Measurements from ENCODE around the gene CCDC13. TPM values are rescaled to one million over a fixed set of nuclear protein-coding genes. Genes with fewer than 3 reads are reported as not detected.

Gene CCDC13
- total RNA-seq, 1 donor from 2014 or later: not detected

DNA sequence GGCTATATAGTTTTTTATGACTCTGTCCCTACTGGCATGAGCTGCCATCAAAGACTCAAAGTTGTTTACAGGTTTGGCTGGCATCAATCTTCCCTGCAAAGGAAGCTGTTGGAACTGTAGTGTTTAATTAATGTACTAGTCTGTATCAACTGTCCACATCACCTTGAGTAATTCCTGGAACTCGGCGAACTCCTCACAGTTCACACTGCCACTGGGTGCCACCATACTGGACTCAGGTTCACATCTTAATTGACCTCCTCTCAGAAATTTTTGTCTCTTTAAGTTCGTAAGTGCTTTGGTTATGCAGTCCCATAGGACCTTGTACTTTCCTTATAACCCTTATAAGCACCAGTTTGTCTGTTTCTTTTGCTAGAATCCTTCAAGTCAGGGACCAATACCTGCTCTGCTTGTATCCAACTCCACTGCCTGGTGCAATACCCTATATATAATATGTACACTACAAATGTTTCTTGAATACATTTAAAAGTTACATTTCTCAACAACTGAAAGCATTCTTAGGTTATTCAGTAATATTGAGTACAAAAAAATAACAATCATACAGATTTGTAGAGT, 28.1 kb upstream of the CCDC13 start:
- H3K4me1 Mint-ChIP-seq: peaks cover 29% of the 10 kb centered on the region
- peaks cover 55% of the 10 kb centered on the region for H3K79me2 ChIP-seq (ENCODE audit: low read depth)

DNA sequence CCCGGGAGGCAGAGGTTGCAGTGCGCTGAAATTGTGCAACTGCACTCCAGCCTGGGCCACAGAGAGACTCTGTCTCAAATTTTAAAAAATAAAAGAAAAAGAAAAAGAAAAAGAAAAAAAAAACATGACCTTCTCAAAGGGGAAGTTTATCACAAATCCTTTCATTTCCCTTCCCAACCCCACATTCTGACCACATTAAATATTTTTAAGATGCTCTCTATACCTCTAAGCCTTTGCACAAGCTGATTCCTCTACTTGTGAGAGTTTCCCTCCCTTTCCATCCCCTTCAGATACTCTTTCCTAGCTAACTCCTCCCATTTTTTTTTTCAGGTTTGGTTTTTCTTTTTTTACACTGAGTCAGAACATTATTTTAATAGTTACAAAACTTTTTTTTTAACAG, 27.2 kb upstream of the CCDC13 start:
- H3K4me3 Mint-ChIP-seq: no peak overlapping the region
- peaks cover 7% of the 10 kb centered on the region for H4K20me1 ChIP-seq (ENCODE audit: low read depth)
- no peaks in the 10 kb centered on the region for H3K36me3 ChIP-seq
- no peak overlapping the region for H3K27ac ChIP-seq
- peaks cover 23% of the 10 kb centered on the region for H3K36me3 Mint-ChIP-seq
- H3K27ac Mint-ChIP-seq: no peak overlapping the region
- H3K4me2 ChIP-seq: no peak overlapping the region
- H3K9me3 ChIP-seq (ENCODE audit: low read depth): no peaks in the 10 kb centered on the region
- no peak for DNase-seq (ENCODE audit: low spot score)
- peaks cover 18% of the 10 kb centered on the region for H3K4me1 ChIP-seq
- no peak overlapping the region for H3K9ac ChIP-seq
- peaks cover 22% of the 10 kb centered on the region for H3K4me1 Mint-ChIP-seq
- peaks cover 7% of the 10 kb centered on the region for H3K27me3 ChIP-seq
- peaks cover 2% of the 10 kb centered on the region for H3K9me3 Mint-ChIP-seq
- H3F3A ChIP-seq (ENCODE audit: low read depth): peaks cover 20% of the 10 kb centered on the region
- no peak overlapping the region for H3K4me3 ChIP-seq
- peaks cover 64% of the 10 kb centered on the region for H3K79me2 ChIP-seq (ENCODE audit: low read depth)
- no peak overlapping the region for H2AFZ ChIP-seq (replicated peaks)
- TF ChIP-seq, protein P1, sequence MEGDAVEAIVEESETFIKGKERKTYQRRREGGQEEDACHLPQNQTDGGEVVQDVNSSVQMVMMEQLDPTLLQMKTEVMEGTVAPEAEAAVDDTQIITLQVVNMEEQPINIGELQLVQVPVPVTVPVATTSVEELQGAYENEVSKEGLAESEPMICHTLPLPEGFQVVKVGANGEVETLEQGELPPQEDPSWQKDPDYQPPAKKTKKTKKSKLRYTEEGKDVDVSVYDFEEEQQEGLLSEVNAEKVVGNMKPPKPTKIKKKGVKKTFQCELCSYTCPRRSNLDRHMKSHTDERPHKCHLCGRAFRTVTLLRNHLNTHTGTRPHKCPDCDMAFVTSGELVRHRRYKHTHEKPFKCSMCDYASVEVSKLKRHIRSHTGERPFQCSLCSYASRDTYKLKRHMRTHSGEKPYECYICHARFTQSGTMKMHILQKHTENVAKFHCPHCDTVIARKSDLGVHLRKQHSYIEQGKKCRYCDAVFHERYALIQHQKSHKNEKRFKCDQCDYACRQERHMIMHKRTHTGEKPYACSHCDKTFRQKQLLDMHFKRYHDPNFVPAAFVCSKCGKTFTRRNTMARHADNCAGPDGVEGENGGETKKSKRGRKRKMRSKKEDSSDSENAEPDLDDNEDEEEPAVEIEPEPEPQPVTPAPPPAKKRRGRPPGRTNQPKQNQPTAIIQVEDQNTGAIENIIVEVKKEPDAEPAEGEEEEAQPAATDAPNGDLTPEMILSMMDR (IDR thresholded peaks at IDR 0.05): no peak
- TF ChIP-seq EZH2phosphoT487 (IDR thresholded peaks at IDR 0.05): no peak
- TF ChIP-seq EZH2 (IDR thresholded peaks at IDR 0.05): no peak
- no peaks in the 10 kb centered on the region for H3K27me3 Mint-ChIP-seq (ENCODE audit: insufficient read depth, low read depth)

More for the DNA sequence above, 28.1 kb upstream of the CCDC13 start:
- Histone ChIP-seq H3K4me1 (peaks cover 18% of the 10 kb centered on the region), H3K9ac (no peak overlapping the region), H3K9me3 (ENCODE audit: low read depth) (no peaks in the 10 kb centered on the region), H4K20me1 (ENCODE audit: low read depth) (peaks cover 7% of the 10 kb centered on the region), H3K27me3 (peaks cover 15% of the 10 kb centered on the region), H3K27ac (no peak overlapping the region), H3F3A (ENCODE audit: low read depth) (peaks cover 21% of the 10 kb centered on the region), H2AFZ (replicated peaks) (no peak overlapping the region), H3K4me2 (no peak overlapping the region), H3K36me3 (no peaks in the 10 kb centered on the region), H3K4me3 (no peak overlapping the region)
- TF ChIP-seq, protein P1 (IDR thresholded peaks at IDR 0.05): no peak
- TF ChIP-seq EZH2phosphoT487 (IDR thresholded peaks at IDR 0.05) (no peak), EZH2 (IDR thresholded peaks at IDR 0.05) (no peak)
- no peak overlapping the region for H3K27ac Mint-ChIP-seq
- peaks cover 3% of the 10 kb centered on the region for H3K27me3 Mint-ChIP-seq (ENCODE audit: insufficient read depth, low read depth)
- H3K4me3 Mint-ChIP-seq: no peak overlapping the region
- peaks cover 19% of the 10 kb centered on the region for H3K36me3 Mint-ChIP-seq
- peaks cover 2% of the 10 kb centered on the region for H3K9me3 Mint-ChIP-seq
- no peak for DNase-seq (ENCODE audit: low spot score)

DNA sequence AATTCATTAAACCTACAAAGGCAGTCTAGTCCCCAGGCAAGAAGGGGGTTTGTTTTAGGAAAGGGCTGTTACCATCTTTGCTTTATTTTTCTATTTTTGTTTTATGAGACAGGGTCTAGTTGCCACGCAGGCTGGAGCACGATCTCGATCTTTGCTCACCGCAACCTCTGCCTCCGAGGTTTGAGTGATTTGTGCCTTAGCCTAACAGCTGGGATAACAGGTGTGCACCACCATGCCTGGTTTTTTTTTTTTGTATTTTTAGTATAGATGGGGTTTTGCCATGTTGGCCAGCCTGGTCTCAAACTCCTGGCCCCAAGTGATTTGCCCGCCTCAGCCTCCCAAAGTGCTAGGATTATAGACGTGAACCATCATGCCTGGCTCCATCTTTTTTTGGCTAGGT, 26.3 kb upstream of the CCDC13 start:
- H3K27ac ChIP-seq: no peak overlapping the region
- peaks cover 12% of the 10 kb centered on the region for H3K4me1 ChIP-seq
- H3F3A ChIP-seq (ENCODE audit: low read depth): peaks cover 13% of the 10 kb centered on the region
- H3K9me3 ChIP-seq (ENCODE audit: low read depth): no peaks in the 10 kb centered on the region
- H3K9ac ChIP-seq: no peak overlapping the region
- H4K20me1 ChIP-seq (ENCODE audit: low read depth): peaks cover 7% of the 10 kb centered on the region
- no peaks in the 10 kb centered on the region for H3K36me3 ChIP-seq
- no peak overlapping the region for H3K4me3 ChIP-seq
- peaks cover 2% of the 10 kb centered on the region for H3K9me3 Mint-ChIP-seq
- peaks cover 17% of the 10 kb centered on the region for H3K4me1 Mint-ChIP-seq
- no peaks in the 10 kb centered on the region for H3K27me3 ChIP-seq
- H3K79me2 ChIP-seq (ENCODE audit: low read depth): peaks cover 73% of the 10 kb centered on the region
- no peak overlapping the region for H3K27ac Mint-ChIP-seq
- no peak overlapping the region for H2AFZ ChIP-seq (replicated peaks)
- no peak for TF ChIP-seq EZH2 (IDR thresholded peaks at IDR 0.05)
- TF ChIP-seq, protein P1 (IDR thresholded peaks at IDR 0.05): no peak
- TF ChIP-seq EZH2phosphoT487 (IDR thresholded peaks at IDR 0.05): no peak
- DNase-seq (ENCODE audit: low spot score): no peak
- H3K4me2 ChIP-seq: no peak overlapping the region
- H3K4me3 Mint-ChIP-seq: no peak overlapping the region
- H3K36me3 Mint-ChIP-seq: peaks cover 23% of the 10 kb centered on the region
- H3K27me3 Mint-ChIP-seq (ENCODE audit: insufficient read depth, low read depth): no peaks in the 10 kb centered on the region

Measured in neural progenitor cell (in vitro differentiated cells).